ENCODE measurements around the gene HOMER3.
"Not testable (repeated sequence)": the region's sequence is repeated elsewhere in the genome, so short reads cannot be mapped to it uniquely, and the experiment has no call there.

Gene HOMER3

GRCh38 chr19:18960370-18960769, 19.4 kb upstream of the HOMER3 start:
- no peak for TF ChIP-seq CTCF (IDR thresholded peaks at IDR 0.05; ENCODE audit: control insufficient read depth, insufficient read depth, low read depth, low read length, missing control alignments)
- no peak for DNase-seq (ENCODE audit: low read depth)
- no peak overlapping the region for H3K4me3 ChIP-seq (ENCODE audit: control insufficient read depth, low read depth, low read length)

GRCh38 chr19:18955042-18955441, 14.0 kb upstream of the HOMER3 start:
- no peak for TF ChIP-seq CTCF (IDR thresholded peaks at IDR 0.05; ENCODE audit: control insufficient read depth, insufficient read depth, low read depth, low read length, missing control alignments)
- DNase-seq (ENCODE audit: low read depth), result no peak
- H3K4me3 ChIP-seq (ENCODE audit: control insufficient read depth, low read depth, low read length), result no peak overlapping the region

- no peak overlapping the region for H3K4me3 ChIP-seq (ENCODE audit: control insufficient read depth, low read depth, low read length)
- DNase-seq (ENCODE audit: low read depth), result no peak
- TF ChIP-seq CTCF (IDR thresholded peaks at IDR 0.05; ENCODE audit: control insufficient read depth, insufficient read depth, low read depth, low read length, missing control alignments), result no peak
These were observed 13.1 kb upstream of the HOMER3 start for GRCh38 chr19:18954094-18954493.

- not testable (repeated sequence) for DNase-seq (ENCODE audit: low read depth); H3K4me3 ChIP-seq (ENCODE audit: control insufficient read depth, low read depth, low read length)
These were observed 11.5 kb upstream of the HOMER3 start for GRCh38 chr19:18952364-18953003.

- TF ChIP-seq CTCF (IDR thresholded peaks at IDR 0.05; ENCODE audit: control insufficient read depth, insufficient read depth, low read depth, low read length, missing control alignments), result no peak
- no peak for DNase-seq (ENCODE audit: low read depth)
- no peak overlapping the region for H3K4me3 ChIP-seq (ENCODE audit: control insufficient read depth, low read depth, low read length)
These were observed 10.8 kb upstream of the HOMER3 start for GRCh38 chr19:18951721-18952281.

- no peak for TF ChIP-seq CTCF (IDR thresholded peaks at IDR 0.05; ENCODE audit: control insufficient read depth, insufficient read depth, low read depth, low read length, missing control alignments)
- no peak for DNase-seq (ENCODE audit: low read depth)
- no peak overlapping the region for H3K4me3 ChIP-seq (ENCODE audit: control insufficient read depth, low read depth, low read length)
These were observed 8.8 kb upstream of the HOMER3 start for GRCh38 chr19:18949858-18950257.

- TF ChIP-seq CTCF (IDR thresholded peaks at IDR 0.05; ENCODE audit: control insufficient read depth, insufficient read depth, low read depth, low read length, missing control alignments), result no peak
- no peak overlapping the region for H3K4me3 ChIP-seq (ENCODE audit: control insufficient read depth, low read depth, low read length)
- DNase-seq (ENCODE audit: low read depth), result no peak
These were observed 7.9 kb upstream of the HOMER3 start for GRCh38 chr19:18948976-18949356.

All from AG09309 (cell line).